HEK293 (cell line): ENCODE data around the gene RIC3.

Source experiments
- CTCF ChIA-PET: fragments of 350-600 bp; formaldehyde crosslinking; extraction: SDS; loops from one replicate; lab custom pipeline; 2021; ENCODE audit warnings: antibody characterized with exemption; lab: Yijun Ruan, JAX
- POLR2A ChIA-PET: fragments of 300-600 bp; formaldehyde crosslinking; extraction: SDS; loops from one replicate; lab custom pipeline; 2020; ENCODE audit warnings: antibody characterized with exemption, inconsistent platforms; lab: Yijun Ruan, JAX
- H3K27ac ChIP-seq: fragments of 200-500 bp; sonication (Bioruptor generic); 2 replicates; pipeline ENCODE4 v1.5.1; 2014; ENCODE audit warnings: low read depth, low read length, control low read depth, inconsistent platforms; ENCODE audit errors: extremely low read depth
- H3K36me3 ChIP-seq, 2 experiments: fragments of 200-500 bp in 1 of 2; sonication (Bioruptor generic) in 1 of 2; 1 replicate in 1 of 2; 2 replicates in 1 of 2; pipeline ENCODE4 v1.5.1; 2014 to 2017; ENCODE audit warnings: inconsistent platforms in 2 of 2, low read length in 2 of 2; ENCODE audit not compliant: control insufficient read depth in 2 of 2, insufficient read depth in 1 of 2
- H3K4me1 ChIP-seq: fragments of 200-500 bp; sonication (Bioruptor generic); 2 replicates; pipeline ENCODE4 v1.5.1; 2014; ENCODE audit warnings: mild to moderate bottlenecking, low read length, inconsistent platforms; ENCODE audit not compliant: control insufficient read depth, insufficient read depth
- H3K4me3 ChIP-seq: 2 replicates; pipeline ENCODE4 v1.5.1; 2011; ENCODE audit warnings: low read depth, mild to moderate bottlenecking, control low read depth, low read length, moderate library complexity
- H3K9me3 ChIP-seq: fragments of 200-500 bp; sonication (Bioruptor generic); 2 replicates; pipeline ENCODE4 v1.5.1; 2014; ENCODE audit warnings: low read depth, low read length, inconsistent platforms; ENCODE audit not compliant: control insufficient read depth, insufficient read depth
- KLF10 ChIP-seq: fragments of 450-650 bp; IDR thresholded peaks from 2 replicates; pipeline ENCODE4 v1.5.1; 2018; ENCODE audit warnings: missing biosample characterization, mild to moderate bottlenecking, missing genetic modification characterization
- KLF8 ChIP-seq: fragments of 450-650 bp; formaldehyde crosslinking; IDR thresholded peaks from 2 replicates; pipeline ENCODE4 v1.5.1; 2016; ENCODE audit warnings: missing biosample characterization, missing genetic modification characterization
- REST ChIP-seq: fragments of 450-650 bp; formaldehyde crosslinking; IDR thresholded peaks from 2 replicates; pipeline ENCODE4 v1.5.1; 2016; ENCODE audit warnings: missing biosample characterization, missing genetic modification characterization
- SALL2 ChIP-seq: fragments of 450-650 bp; formaldehyde crosslinking; IDR thresholded peaks from 2 replicates; pipeline ENCODE4 v1.5.0; 2017; ENCODE audit warnings: missing biosample characterization, mild to moderate bottlenecking, missing genetic modification characterization, borderline replicate concordance
- SETDB1 ChIP-seq: IDR thresholded peaks from one replicate; pipeline ENCODE4 v1.6.1; 2017; ENCODE audit warnings: mild to moderate bottlenecking, low read length, moderate library complexity, mixed read lengths; ENCODE audit not compliant: insufficient read length
- SP2 ChIP-seq: fragments of 450-650 bp; formaldehyde crosslinking; IDR thresholded peaks from 2 replicates; pipeline ENCODE4 v1.5.1; 2016; ENCODE audit warnings: missing biosample characterization, missing genetic modification characterization
- ZNF146 ChIP-seq: fragments of 450-650 bp; formaldehyde crosslinking; IDR thresholded peaks from 2 replicates; pipeline ENCODE4 v1.5.1; 2016; ENCODE audit warnings: missing biosample characterization, missing genetic modification characterization
- ZNF2 ChIP-seq: fragments of 450-650 bp; formaldehyde crosslinking; IDR thresholded peaks from 2 replicates; pipeline ENCODE4 v1.5.1; 2016; ENCODE audit warnings: missing biosample characterization, missing genetic modification characterization
- ZNF202 ChIP-seq: fragments of 450-650 bp; formaldehyde crosslinking; IDR thresholded peaks from 2 replicates; pipeline ENCODE4 v1.5.1; 2016; ENCODE audit warnings: missing biosample characterization, missing genetic modification characterization, borderline replicate concordance
- ZNF214 ChIP-seq: fragments of 450-650 bp; formaldehyde crosslinking; IDR thresholded peaks from 2 replicates; pipeline ENCODE4 v1.5.1; 2017; ENCODE audit warnings: missing biosample characterization, mild to moderate bottlenecking, missing genetic modification characterization, borderline replicate concordance
- ZNF521 ChIP-seq: fragments of 450-650 bp; formaldehyde crosslinking; IDR thresholded peaks from 2 replicates; pipeline ENCODE4 v1.5.1; 2017; ENCODE audit warnings: missing biosample characterization, mild to moderate bottlenecking, missing genetic modification characterization
- ZNF549 ChIP-seq: fragments of 450-650 bp; IDR thresholded peaks from 2 replicates; pipeline ENCODE4 v1.5.1; 2018; ENCODE audit warnings: missing biosample characterization, missing genetic modification characterization, mild to moderate bottlenecking, inconsistent platforms, moderate library complexity
- ZNF600 ChIP-seq: fragments of 450-650 bp; formaldehyde crosslinking; IDR thresholded peaks from 2 replicates; pipeline ENCODE4 v1.5.1; 2016; ENCODE audit warnings: missing biosample characterization, missing genetic modification characterization
- ZNF624 ChIP-seq: fragments of 450-650 bp; formaldehyde crosslinking; IDR thresholded peaks from 2 replicates; pipeline ENCODE4 v1.5.1; 2017; ENCODE audit warnings: missing biosample characterization, missing genetic modification characterization
- ZNF654 ChIP-seq: fragments of 450-650 bp; formaldehyde crosslinking; IDR thresholded peaks from 2 replicates; pipeline ENCODE4 v1.5.1; 2016; ENCODE audit warnings: low read depth, missing biosample characterization, missing genetic modification characterization
- TF ChIP-seq, protein P1 (sequence below): fragments of 450-650 bp; IDR thresholded peaks from 2 replicates; pipeline ENCODE4 v1.5.1; 2018; ENCODE audit warnings: missing biosample characterization, mild to moderate bottlenecking, missing genetic modification characterization
- TF ChIP-seq, protein P2 (sequence below): fragments of 450-650 bp; formaldehyde crosslinking; IDR thresholded peaks from 2 replicates; pipeline ENCODE4 v1.5.1; 2016; ENCODE audit warnings: missing biosample characterization, missing genetic modification characterization

RIC3 gene

DNA sequence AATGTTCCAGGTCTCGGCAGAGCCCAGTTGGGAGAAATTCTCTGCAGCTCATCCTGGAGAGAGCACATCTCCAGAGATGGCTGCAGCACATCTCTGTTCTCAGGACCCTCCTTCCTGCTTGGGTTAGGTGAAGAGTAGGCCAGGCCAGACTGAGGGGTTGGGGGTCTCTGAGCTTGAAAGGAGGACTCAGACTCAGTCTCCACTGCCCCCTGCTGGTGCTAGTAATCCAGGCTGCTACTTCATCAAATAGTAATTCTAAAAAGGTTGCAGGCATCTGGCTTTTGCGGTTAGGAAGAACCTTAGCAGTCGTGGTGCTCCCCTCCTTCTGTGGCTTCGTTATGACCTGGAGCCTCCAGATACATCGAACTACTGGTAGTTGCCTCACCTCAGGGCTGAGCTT, 78.1 kb downstream of the RIC3 start:
- TF ChIP-seq ZNF2 (no peak), ZNF600 (tag by site-specific recombination) (no peak), ZNF654 (tag by site-specific recombination) (peak; percentile 25), ZNF549 (no peak)
- TF ChIP-seq, protein P1, sequence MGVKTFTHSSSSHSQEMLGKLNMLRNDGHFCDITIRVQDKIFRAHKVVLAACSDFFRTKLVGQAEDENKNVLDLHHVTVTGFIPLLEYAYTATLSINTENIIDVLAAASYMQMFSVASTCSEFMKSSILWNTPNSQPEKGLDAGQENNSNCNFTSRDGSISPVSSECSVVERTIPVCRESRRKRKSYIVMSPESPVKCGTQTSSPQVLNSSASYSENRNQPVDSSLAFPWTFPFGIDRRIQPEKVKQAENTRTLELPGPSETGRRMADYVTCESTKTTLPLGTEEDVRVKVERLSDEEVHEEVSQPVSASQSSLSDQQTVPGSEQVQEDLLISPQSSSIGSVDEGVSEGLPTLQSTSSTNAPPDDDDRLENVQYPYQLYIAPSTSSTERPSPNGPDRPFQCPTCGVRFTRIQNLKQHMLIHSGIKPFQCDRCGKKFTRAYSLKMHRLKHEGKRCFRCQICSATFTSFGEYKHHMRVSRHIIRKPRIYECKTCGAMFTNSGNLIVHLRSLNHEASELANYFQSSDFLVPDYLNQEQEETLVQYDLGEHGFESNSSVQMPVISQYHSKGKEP = no peak
- TF ChIP-seq, protein P2, sequence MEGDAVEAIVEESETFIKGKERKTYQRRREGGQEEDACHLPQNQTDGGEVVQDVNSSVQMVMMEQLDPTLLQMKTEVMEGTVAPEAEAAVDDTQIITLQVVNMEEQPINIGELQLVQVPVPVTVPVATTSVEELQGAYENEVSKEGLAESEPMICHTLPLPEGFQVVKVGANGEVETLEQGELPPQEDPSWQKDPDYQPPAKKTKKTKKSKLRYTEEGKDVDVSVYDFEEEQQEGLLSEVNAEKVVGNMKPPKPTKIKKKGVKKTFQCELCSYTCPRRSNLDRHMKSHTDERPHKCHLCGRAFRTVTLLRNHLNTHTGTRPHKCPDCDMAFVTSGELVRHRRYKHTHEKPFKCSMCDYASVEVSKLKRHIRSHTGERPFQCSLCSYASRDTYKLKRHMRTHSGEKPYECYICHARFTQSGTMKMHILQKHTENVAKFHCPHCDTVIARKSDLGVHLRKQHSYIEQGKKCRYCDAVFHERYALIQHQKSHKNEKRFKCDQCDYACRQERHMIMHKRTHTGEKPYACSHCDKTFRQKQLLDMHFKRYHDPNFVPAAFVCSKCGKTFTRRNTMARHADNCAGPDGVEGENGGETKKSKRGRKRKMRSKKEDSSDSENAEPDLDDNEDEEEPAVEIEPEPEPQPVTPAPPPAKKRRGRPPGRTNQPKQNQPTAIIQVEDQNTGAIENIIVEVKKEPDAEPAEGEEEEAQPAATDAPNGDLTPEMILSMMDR (tag by site-specific recombination) = peak; percentile 19; the same call in 1 of the 2 replicates
- TF ChIP-seq, all 188 proteins: peak for 2
- no peak overlapping the region for H3K4me3 ChIP-seq
- ChIA-PET POLR2A (interaction anchor here (0.6 to 1.6 kb wide), 5 partner anchors 10 to 104 kb away, joined by 3 to 4 read pairs (median 4); partner anchors contain the start of genes EIF3F and TUB), CTCF (interaction anchor here (0.5 to 19.6 kb wide), 24 partner anchors 9 to 993 kb away, joined by 3 to 532 read pairs (median 8); partner anchors contain the start of gene TUB)
- no peaks in the 10 kb centered on the region for H3K9me3 ChIP-seq
- H3K4me1 ChIP-seq = peaks cover 5% of the 10 kb centered on the region; the same call in 1 of the 2 replicates
- H3K27ac ChIP-seq = no peak overlapping the region
- peaks cover 0 to 63% of the 10 kb centered on the region in 2 experiments; a peak in 1 of 3 replicates for H3K36me3 ChIP-seq

DNA sequence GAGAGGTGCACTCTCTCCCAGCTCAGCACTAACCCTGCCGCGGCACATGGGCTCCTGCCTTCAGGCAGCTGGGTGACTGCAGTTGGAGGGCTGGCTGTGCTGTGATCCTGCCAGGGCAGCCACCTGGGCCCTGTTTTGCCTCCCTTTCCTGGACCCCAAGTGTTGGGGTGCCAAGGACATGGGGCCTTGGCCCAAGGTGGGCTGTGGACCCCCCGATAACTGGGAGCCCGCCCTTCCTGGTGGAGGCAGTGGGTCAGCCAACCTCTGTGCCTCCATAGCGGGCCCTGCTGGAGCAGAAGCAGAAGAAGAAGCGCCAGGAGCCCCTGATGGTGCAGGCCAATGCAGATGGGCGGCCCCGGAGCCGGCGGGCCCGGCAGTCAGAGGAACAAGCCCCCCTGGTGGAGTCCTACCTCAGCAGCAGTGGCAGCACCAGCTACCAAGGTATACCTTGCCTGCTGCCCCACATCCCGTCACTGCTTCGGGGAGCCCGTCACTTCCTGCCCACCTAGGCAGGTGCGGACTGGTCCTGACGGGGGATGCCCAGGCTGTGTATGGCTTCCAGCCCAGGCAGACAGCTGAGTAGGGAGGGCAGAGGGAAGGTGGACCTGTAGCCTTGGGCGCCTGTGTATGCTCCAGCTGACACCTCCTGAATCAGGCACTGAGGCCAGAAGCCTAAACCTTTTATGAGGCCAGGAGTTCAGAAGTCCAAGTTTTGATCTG, 78.9 kb downstream of the RIC3 start:
- peaks cover 7% of the 10 kb centered on the region; the same call in 1 of the 2 replicates for H3K4me1 ChIP-seq
- CTCF ChIA-PET = interaction anchor here (0.5 to 19.6 kb wide), 24 partner anchors 8 to 903 kb away, joined by 3 to 532 read pairs (median 8); partner anchors contain the start of gene TUB
- POLR2A ChIA-PET = interaction anchor here (0.9 to 1.4 kb wide), 3 partner anchors 57 to 103 kb away, joined by 4 read pairs; partner anchors contain the start of gene EIF3F
- H3K27ac ChIP-seq = no peak overlapping the region
- H3K4me3 ChIP-seq = no peak overlapping the region
- no peaks in the 10 kb centered on the region for H3K9me3 ChIP-seq
- H3K36me3 ChIP-seq = peaks cover 0 to 55% of the 10 kb centered on the region in 2 experiments; a peak in 1 of 3 replicates
- TF ChIP-seq ZNF202 (no peak), KLF8 (tag by site-specific recombination) (no peak), ZNF214 (no peak), ZNF146 (tag by site-specific recombination) (no peak), KLF10 (tag by site-specific recombination) (no peak), SETDB1 (no peak), ZNF624 (tag by site-specific recombination) (no peak), REST (tag by site-specific recombination) (no peak), SP2 (no peak), SALL2 (tag by site-specific recombination) (no peak), ZNF521 (tag by site-specific recombination) (no peak)
- TF ChIP-seq, protein P2 (tag by site-specific recombination) = no peak
